ENCODE results near the gene ERCC8. TPM values are rescaled to one million over a fixed set of nuclear protein-coding genes. Genes with fewer than 3 reads are reported as not detected.

The ERCC8 gene
- total and polyA plus RNA-seq, 9 of the 15 experiments (the other 6 are each of a cell fraction or from before 2014, with no cell fraction given): 10.1 to 41.8 (median 24.4) TPM

- no TSS peak for BruUV-seq (replicated peaks)
- ChIA-PET CTCF (ENCODE audit: low intra/inter-chr PET ratio) (interaction anchor here (0.6 kb wide), 1 partner anchor 211 kb away, joined by 3 read pairs; no protein-coding TSS in a partner anchor), POLR2A (no interaction called here)
- Histone ChIP-seq H3K4me3 (no peak overlapping the region), H3K9ac (ENCODE audit: insufficient read depth in 1 of 2, low read depth in 2 of 2, low read length in 2 of 2) (no peak overlapping the region), H3K9me3 (replicated peaks; ENCODE audit: control insufficient read depth, insufficient read depth, low read depth, low read length) (no peaks in the 10 kb centered on the region), H3K4me2 (ENCODE audit: insufficient read depth, low read length) (no peak overlapping the region), H4K20me1 (replicated peaks; ENCODE audit: control insufficient read depth, insufficient read depth, low read length) (no peaks in the 10 kb centered on the region), H3K4me1 (replicated peaks in 1 of 2; ENCODE audit: control insufficient read depth in 2 of 2, insufficient read depth in 2 of 2, low read length in 2 of 2) (no peaks in the 10 kb centered on the region), H2AFZ (ENCODE audit: low read depth, low read length) (no peak overlapping the region), H3K9me1 (ENCODE audit: control insufficient read depth, insufficient read depth, low read length) (no peaks in the 10 kb centered on the region), H3K36me3 (ENCODE audit: control insufficient read depth, insufficient read depth, low read length) (no peaks in the 10 kb centered on the region; the same call in 2 of the 3 replicates), H3K79me2 (ENCODE audit: control insufficient read depth, insufficient read depth, low read length) (no peaks in the 10 kb centered on the region), H3K27ac (ENCODE audit: extremely low read depth, low read depth, low read length) (no peak overlapping the region), H3K27me3 (ENCODE audit: control insufficient read depth in 2 of 2, insufficient read depth in 2 of 2, low read length in 2 of 2) (no peaks in the 10 kb centered on the region)
- intact Hi-C loops (cut with micrococcal nuclease) (no loop called here), in situ Hi-C loops (cut with MboI) (no loop called here)
- DNase-seq (ENCODE audit: extremely low read depth in 1 of 4, low spot score in 3 of 4) (no peak), FAIRE-seq (no peak), ATAC-seq (no peak)
- 96% methylated on average over 2 of the region's 2 CpGs for WGBS (ENCODE audit: insufficient coverage, low coverage, missing lambda C conversion rate)
- TF ChIP-seq ELF2 (CRISPR knock-in tag; IDR thresholded peaks at IDR 0.05): no peak
- TF ChIP-seq SIN3B (IDR thresholded peaks at IDR 0.05; ENCODE audit: low read depth): no peak
- no peak for TF ChIP-seq FOXM1 (IDR thresholded peaks at IDR 0.05; ENCODE audit: low read depth)
- no peak for TF ChIP-seq FOXM1 (CRISPR knock-in tag; IDR thresholded peaks at IDR 0.05; ENCODE audit: low read depth)
- TF ChIP-seq CHD7 (IDR thresholded peaks at IDR 0.05; ENCODE audit: low read depth, low read length): no peak
- no peak for TF ChIP-seq SNIP1 (IDR thresholded peaks at IDR 0.05; ENCODE audit: low read depth)
- TF ChIP-seq CBFA2T2 (conservative IDR thresholded peaks at IDR 0.05): no peak
- TF ChIP-seq ZNF121 (CRISPR knock-in tag; conservative IDR thresholded peaks at IDR 0.05): no peak
- no peak for TF ChIP-seq RAD51 (IDR thresholded peaks at IDR 0.05; ENCODE audit: borderline replicate concordance, low read depth)
- TF ChIP-seq YBX1 (IDR thresholded peaks at IDR 0.05): no peak
- no peak for TF ChIP-seq CEBPB (tag; IDR thresholded peaks at IDR 0.05)
- no peak for TF ChIP-seq MITF (IDR thresholded peaks at IDR 0.05)
- TF ChIP-seq NFYB (IDR thresholded peaks at IDR 0.05; ENCODE audit: extremely low read depth, insufficient read length): no peak
These were observed 57.1 kb downstream of the ERCC8 start for GRCh38 chr5:60887746-60888145.

Measured in K562 (cell line).